ENCODE data around the gene PLXNA4.

Gene PLXNA4

DNA sequence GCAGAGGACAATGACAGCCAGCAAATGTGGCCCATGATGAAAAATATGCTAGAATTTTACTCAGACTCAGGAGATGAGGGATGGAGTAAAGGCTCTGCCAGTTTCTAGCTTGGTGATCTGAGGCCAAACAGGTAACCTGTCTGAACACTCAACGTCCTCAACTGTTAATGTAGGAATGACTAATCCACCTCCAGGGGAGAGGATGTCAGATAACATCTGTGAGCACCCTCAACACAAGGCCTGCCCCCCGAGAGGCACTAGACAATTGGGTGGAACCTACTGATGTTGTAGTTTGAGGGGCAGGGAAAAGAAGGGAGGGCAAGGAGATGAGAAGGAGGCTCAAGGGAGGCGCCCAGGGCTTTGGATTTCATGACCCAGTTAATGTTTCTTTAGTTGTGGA lies 445.1 kb downstream of the PLXNA4 start:
- DNase-seq = no peak

DNA sequence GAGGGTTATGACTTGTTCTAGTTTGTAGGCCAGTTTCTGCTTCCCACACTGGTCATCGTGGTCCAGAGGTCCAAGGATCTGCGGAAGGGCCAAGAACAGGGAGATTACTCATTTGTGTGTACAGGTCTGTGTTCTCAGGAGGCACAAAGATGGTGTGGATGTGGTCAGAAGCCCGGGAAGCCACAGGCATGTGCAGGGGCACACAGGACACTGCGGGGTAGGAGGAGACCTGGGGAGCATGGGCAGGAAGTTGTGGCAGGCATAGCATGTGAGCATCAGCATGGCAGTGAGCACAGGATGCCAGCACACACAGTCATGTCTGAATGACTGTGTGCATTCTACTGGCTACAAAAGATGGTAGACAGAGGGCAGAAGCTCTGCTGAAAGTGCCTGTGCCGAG lies 445.8 kb downstream of the PLXNA4 start:
- DNase-seq = no peak

DNA sequence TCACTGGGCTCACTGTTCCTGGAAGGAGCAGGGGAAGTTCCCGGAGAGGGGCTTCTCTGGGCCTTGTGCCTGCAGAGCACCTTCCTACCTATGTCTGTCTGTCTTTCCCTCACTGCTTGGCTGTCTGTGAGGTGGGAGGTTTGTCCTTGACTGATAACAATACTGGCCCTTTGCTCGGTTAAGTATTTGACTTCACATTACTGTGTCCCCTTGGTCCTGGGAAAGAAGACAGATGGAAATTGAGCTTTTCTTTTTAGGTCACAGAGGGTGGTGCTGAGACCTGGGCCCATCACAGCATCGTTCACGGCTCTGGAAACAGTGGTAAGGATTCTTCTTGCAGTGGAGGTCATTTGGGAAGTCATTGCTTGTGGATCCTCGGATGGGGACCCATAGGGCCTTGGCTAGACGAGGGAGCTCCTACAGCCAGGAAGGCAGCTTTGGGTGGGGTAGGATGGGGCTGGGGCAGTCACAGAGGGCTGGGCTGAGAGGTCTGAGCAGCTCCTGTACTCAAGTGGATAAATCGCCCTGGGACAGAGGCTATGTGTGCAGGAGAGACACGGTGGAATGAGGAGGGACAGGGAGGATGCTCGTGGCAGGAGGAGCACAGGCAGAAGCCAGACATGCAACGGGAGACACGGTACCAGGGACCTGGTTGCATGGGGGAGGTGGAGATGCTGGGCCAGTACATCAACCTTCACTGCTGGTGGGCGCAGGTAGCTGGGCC lies 450.2 kb downstream of the PLXNA4 start:
- DNase-seq = no peak

DNA sequence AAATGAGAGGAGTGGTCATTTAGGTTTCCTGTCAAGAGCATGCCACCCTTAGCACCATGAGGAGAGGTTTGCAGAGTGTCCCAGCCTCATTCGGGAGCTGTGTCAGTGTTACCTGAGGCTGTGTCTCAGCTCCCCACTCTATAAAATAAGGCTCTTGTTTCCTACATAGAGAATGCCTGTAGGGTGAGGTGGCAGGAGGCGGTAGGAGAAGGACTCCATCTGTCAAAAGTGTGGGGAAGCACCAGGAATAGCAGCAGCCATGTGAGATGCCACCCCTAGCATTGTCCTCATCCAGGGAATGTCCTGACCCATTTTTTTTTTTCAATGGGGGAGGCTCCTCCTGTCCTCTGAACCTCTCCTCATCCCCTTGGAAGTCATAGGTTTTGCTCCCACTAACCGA lies 451.2 kb downstream of the PLXNA4 start:
- no peak for DNase-seq

DNA sequence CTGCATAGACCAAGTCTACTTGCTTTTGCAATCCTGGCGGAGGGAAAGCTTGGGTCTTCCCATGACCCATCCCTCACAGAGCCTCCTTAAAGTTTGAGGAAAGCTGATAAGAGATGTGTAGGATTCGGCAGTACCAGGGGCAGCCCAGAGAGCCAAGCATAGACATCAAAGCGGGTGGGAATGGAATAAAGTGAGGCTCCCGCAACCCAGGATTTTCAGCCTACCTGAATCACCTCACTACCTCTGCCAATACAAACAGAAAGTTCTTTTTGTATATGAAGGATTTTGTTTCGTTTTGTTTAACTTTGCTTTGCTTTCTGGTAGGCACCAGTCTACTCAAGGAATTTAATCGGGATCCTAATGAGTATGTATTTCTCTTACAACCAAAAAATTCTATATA lies 451.7 kb downstream of the PLXNA4 start:
- DNase-seq = no peak

DNA sequence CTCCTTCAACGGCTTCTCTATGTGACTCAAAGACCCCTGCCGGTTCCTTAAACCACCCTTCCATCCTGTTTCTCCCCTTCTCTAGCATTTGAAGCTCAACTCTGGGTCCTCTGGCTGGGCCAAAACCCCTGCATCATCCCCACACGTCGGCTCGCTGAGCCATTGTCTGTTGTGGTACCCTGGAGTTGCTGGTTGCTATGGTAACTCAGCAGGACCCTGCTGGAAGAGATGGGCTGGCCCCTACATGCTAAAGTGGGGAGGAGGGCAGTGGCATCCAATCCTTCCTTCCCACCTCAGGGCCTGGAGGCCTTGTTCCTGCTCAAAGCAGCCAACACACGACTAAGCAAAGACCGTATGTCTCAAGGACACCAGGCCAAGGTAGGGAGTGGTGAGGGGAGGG lies 452.5 kb downstream of the PLXNA4 start:
- DNase-seq = no peak

DNA sequence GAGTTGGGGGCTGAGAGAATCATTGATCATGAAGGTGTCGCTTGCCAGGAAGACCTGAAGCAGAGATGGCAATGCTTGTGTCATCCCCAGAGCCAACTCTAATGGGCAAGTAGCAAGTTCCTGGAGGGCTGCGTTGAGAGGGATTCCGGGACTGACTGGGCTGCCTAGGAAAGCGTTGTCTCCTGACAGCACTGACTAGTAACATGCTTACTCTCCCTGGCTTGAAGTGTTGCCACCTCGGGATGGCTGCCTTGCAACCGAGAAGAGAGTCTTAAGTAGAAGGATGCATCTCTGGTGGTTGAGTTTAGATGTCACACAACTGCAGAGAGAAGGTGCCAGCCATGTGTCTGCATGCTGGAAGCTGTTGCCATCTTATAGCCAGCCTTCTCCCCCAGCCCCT lies 453.4 kb downstream of the PLXNA4 start:
- DNase-seq = no peak

DNA sequence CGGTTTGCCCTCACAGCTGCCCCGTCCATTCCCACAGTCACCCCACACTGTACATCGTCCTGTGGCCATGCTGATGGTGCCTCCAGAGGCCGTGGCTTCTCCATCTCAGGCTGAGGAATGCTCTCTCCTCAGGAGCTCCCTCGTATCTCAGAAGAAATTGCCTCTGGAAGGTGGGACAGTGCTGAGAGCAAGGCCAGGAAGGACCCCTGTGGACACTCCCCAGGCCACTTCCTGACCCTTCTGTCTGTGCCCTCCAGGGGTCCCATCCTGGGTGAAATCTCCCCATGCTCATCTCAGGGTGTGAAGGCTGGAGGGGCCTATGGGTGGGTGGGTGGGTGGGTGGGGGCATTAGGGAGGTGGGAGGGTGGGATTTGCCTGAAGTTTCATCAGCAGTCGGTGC lies 454.3 kb downstream of the PLXNA4 start:
- no peak for DNase-seq

DNA sequence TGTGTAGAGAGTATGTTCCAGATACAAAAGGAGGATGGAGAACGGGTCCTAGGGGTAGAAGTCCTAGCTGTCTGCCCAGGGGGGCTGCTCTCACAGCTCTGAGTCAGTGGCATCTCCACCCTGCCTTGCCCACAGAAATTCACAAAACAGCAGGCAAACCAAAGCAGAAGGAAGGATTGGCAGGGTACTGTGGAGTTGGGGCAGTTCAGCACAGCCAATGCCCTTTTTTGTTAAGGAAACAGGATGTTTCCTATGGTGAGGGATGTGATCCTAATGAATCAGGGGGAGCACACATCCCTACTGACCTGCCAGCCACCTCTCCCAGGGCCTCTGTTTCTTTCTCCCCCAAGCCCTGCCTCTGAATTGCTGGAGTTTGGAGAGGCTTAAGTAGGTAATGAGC lies 457.6 kb downstream of the PLXNA4 start:
- DNase-seq = no peak

DNA sequence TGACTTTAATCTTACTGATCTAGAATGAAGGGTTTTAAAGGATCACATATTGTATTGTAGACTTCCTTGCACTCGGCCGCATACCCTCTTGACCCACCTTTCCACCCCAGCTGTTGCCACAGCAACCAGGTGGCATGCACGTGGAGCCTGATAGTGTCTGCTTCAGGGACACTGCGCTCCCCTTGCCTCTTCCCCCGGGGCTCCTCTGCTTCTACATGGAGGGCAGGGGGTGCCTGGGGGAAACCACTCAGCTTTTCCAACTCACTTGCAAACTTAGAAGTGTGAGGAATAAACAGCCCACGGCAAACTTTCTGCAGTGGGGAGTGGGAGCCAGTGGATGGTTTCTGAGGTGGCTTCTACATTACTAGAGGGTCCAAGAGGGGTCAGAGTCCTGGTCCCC lies 458.6 kb downstream of the PLXNA4 start:
- no peak for DNase-seq

DNA sequence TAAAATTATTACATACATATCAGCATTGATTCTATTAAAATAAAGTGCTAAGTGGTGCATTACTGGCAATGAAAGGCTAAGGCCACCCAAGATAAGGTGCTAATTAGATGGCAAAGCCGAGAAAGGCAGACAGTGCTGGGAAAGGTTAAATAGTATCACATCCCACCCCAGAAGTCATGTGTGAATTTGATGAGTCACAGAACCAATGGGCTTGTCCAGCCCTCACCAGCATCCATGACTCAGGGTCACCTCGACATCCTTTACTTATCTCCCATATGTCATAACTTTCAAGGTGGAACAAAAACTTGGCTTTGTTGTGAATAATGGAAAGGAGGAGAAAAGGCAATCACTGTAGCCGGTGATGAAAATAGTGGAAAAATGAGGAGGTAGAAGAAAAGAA lies 459.1 kb downstream of the PLXNA4 start:
- DNase-seq = no peak

DNA sequence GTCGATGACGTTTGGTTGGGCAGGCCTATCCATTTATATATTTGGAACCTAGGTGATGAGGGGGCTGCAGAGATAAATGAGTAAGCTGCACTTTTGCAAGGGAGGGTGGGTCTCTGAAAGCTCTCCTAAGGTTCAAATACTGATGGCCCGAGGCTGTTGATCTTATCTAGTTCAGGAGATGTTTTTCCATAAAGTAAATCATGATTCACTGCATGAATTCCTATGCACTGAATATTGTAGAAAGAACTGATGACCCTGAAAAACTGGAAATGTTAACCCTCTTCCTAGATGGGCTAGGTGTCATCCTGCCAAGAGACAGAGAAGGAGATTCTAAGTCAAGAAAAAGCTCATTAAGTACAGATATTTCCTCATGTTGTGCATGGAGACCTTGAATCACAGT lies 459.9 kb downstream of the PLXNA4 start:
- DNase-seq = no peak

DNA sequence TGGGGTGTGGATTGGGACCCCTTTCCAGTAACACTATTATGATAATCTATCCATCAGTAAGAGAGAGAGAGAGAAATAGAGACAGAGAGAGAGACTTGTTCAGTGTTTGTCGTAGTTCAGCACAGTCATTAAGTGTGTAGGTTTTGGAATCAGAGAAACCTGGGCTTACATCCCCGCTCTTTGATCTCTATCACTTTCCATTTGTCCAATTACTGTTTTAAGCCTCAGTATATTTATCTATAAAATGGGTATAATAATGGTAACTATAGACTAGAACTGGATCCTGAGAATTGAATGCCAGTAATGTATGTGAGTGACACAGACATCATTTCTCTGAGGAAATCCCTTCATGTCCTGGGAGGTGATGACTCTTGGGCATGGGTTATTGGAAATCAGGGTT lies 460.5 kb downstream of the PLXNA4 start:
- DNase-seq = no peak

DNA sequence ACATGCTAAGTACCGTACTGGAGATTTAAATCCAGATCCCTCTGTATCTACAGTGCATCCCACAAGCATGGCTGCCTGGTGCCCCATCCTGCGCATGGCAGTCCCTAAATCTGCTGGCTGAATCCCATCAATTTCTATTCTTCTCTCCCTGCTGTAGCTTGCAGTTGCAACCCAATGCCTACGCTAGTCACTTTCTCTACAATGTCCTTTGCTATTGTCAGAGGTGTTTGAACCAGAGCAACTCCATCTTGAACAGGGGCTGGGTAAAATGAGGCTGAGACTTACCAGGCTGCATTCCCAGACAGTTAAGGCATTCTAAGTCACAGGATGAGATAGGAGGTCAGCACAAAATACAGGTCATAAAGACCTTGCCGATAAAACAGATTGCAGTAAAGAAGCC lies 461.2 kb downstream of the PLXNA4 start:
- DNase-seq = no peak

DNA sequence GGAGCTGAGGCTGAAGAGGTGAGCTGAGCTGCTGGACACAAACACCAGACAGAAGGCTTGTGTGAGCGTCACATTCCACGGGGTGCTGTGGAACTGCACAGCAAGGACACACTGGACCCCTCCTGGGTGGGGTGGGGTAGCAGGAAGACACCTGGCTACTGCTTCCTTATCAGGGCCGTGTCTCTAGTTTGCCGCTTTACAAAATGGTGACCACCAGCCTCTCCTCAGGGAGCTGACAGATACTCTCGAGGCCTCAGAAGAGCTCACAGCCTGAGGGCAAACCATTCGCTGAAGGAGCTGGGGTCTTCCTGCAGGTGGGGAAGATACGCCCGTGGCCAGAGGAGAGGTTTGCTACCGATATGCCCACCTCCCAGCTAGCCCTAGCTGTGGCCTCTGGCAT lies 461.9 kb downstream of the PLXNA4 start:
- DNase-seq = no peak

DNA sequence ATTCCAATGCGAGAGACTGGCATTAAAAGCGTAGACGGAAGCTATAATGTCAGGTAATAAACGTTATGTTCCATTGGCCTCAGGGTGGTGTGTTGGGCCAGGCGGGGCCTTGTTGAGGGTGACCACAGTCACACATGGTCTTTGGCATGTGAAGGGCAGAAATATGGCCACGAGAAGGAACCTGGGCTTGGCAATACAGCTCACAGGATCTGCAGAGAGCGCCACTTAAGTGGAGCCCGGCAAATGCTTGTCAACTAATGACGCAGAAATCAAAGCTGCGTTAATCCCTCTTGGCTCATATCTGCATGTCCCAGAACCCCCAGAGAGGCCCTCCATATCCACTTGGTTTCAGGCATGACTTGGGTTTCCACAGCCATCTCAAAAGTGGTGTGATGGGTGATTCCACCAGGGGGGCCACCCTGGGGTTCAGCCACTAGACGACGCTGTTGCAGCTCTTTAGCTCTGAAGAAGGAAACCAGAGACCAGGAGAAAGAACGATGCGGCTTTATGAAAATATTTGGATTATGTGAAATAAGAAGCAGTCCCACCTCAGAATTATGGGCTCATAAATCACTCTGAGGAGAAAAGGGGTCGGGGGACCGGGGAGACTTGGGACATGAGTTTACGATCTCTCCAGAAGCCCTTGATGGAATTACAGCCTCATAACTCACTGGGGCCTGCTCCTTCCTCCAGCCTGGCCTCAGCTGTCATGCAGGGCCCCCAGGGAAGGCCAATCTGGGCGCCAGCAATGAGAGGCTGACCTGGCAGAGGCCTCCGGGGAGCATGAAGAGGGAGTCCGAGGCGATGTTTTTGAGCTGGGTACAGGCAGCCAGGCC lies 462.5 kb downstream of the PLXNA4 start:
- DNase-seq = no peak

DNA sequence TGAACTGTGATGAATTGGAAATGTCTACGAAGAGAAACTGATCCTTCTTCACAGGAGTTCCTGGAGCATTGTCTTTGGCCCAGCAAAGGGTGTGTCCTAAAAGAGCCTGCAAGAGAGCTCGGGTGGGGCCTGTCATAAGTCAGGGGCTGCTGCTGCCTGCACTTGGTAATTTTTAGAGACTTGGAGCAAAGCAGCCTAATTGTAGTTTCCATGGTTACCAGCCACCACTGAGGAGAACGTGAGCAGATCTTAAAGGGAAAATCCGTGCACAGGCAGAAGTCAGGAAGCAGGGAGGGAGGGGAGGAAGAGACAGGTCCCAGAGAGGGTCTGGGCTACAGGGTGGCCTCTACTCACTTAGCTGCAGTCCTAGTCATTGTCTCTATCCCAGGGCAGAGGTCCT lies 463.6 kb downstream of the PLXNA4 start:
- no peak for DNase-seq

DNA sequence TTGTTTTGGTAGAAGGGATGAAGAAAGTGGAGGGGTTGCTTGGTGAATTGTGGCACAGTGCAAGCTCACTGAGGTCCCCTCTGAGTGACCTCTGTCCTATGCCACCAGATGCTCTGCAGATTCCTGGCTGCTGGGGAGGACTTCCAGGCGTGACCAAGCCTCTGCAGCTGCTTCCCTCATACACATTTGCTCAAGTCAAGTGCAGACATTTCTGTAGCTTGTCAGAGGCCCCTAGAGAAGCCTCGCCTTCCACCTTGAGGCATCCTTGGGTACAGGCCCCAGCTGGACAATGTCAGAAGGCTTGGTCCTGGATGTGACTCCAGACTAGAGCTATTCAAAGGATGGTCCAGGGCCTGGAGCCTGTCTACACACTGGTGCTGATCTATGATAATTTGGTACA lies 464.2 kb downstream of the PLXNA4 start:
- no peak for DNase-seq

DNA sequence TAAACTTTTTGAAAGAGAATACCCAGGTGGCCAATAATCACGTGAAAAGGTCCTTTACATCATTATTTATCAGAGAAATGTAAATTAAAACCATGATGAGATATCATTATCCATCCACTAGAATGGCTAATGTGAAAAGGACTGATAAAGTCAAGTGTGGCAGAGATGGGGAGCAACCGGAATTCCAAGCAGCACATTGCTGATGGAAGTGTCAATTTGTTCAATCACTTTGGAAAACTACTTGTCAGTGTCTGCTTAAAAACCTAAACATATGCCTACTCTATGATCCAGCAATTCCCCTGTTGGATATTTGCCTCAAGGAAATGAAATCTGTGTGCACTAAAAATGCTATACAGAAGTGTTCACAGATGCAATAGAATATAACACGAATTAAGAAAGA lies 465.6 kb downstream of the PLXNA4 start:
- no peak for DNase-seq

DNA sequence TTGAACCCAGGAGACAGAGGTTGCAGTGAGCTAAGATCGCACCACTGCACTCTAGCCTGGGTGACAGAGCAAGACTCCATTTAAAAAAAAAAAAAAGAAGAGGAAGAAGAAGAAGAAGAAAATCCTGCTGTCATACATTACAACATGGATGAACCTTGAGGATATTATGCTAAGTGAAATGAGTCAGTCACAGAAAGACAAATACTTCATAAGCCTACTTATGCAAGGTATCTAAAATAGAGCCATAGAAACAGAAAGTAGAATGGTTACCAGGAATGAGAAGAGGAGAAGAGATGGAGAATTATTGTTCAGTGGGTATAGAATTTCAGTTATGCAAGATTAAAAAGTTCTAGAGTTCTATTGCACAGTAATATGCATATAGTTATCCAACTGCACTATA lies 466.5 kb downstream of the PLXNA4 start:
- DNase-seq = no peak

DNA sequence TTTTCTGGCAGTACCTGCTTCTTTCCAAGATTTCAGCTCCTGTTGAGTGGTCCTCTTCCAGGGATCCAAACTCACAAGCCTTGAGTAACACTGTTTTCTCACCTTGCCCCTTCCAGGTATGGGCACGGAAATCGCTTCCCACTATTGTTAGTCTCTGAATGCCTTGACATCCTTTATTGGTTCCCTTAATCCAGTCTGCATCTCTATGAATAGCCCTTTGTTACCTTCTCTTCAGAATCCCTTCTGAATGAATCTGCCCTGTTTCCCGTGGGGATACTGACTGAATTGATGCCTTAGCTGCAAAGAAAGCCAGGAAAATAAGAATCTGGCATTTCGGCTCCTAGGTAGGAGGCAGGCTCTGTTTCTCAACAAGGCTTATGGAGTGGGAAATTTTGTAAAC lies 467.7 kb downstream of the PLXNA4 start:
- DNase-seq = no peak

DNA sequence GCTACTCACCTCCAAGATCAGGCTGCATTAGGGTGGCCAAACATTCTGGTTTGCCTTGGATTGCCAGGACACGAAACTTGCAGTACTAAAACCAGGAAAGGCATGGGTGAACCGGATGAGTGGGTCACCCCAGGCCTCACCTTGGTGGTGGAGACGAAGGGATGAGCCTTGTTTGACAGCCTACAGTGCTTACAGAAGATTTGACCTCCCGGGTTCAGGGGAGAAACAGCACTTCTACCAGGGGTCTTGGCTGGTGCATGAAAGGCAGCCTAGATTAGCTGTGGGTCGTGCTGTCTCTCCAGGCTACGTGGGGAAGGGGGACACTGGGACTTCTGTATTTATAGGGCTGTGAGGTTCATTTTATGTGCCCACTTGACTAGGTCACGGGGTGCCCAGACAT lies 469.8 kb downstream of the PLXNA4 start:
- DNase-seq = no peak

DNA sequence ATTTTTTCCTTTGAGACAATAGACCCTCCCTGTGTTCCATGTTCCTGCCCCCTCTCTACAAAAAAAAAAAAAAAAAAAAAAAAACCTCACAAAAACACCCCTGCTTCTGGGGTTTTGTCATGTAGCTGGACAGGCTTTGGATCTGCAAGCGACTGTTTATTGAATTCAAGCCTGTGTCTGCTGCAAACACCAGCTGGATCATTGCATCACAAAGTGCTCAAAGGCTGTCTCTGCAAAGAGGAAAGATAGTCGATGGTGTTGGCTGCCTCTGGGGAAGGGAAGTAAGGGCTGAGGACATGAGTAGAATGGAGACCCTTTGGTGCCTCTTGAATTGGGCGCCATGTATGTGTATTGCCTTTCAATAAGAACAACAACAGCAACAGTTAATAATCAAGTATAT lies 471.2 kb downstream of the PLXNA4 start:
- no peak for DNase-seq

DNA sequence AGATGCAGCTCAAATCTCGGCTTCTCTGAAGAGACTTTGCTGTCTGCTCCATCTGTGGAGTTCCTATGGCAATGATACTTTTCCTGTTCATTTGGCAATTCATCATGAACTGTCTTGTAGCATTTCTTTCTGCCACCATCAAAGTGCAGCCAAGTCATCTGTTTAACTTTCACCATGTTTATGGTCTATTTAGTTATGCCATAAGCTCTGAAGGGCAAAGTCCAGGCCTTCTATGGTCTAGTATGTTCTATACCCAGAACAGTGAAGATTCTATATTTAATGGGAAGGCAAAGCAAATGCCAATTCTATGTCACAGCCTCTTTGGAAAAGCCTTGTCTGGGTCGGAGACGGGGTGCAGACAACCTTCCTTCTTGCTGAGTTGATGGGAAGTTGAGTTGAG lies 472.6 kb downstream of the PLXNA4 start:
- DNase-seq = no peak

DNA sequence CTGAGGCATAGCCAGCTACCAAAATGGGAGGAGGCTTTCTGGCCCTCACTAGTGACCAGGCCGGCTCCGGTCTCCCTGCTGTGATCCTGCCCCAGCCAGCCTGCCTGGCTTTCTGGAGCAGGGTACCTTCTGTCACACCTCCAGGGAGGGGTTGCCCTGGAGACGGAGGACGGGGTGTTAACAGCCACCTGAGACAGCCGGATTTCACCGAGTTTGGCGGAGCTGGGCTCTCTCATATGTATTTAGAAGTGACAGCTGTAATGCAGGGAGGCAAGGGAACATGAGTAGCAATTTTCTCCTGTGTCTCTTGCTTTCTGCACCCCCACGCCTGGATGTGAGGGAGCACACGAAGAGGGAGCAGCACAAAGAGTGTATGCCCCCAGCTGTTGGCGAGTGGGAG lies 473.3 kb downstream of the PLXNA4 start:
- no peak for DNase-seq

Data from NCI-H345 (cell line).